Tibial nerve (tissue), 4 donors: ENCODE results near the gene MEF2A. TPM values are rescaled to one million over a fixed set of nuclear protein-coding genes. Genes with fewer than 3 reads are reported as not detected.

Source experiments
- DNase-seq, 2 donors: peaks; one replicate each; pipeline ENCODE4 v3.0.0-alpha.2; 2019; ENCODE audit warnings: low spot score in 2 of 2
- H3K27ac ChIP-seq, 4 donors: fragments of 200-600 bp; sonication (generic) in 3 of 4; one replicate each; pipeline ENCODE4 v1.5.1; 2017 to 2019; ENCODE audit warnings: mild to moderate bottlenecking in 1 of 4
- H3K27me3 ChIP-seq, 2 donors: fragments of 200-600 bp; sonication (generic) in 1 of 2; one replicate each; pipeline versions ENCODE4 v1.5.1 to v1.6.0; 2017 to 2019
- H3K36me3 ChIP-seq, 3 donors: fragments of 200-600 bp; sonication (generic); one replicate each; pipeline ENCODE4 v1.5.1; 2018 to 2019
- H3K4me1 ChIP-seq, 4 donors: fragments of 200-600 bp; sonication (generic) in 3 of 4; one replicate each; pipeline ENCODE4 v1.5.1; 2017 to 2019
- H3K4me3 ChIP-seq, 4 donors: fragments of 200-600 bp; sonication (generic) in 3 of 4; one replicate each; pipeline ENCODE4 v1.5.1; 2017 to 2019; ENCODE audit warnings: mild to moderate bottlenecking in 1 of 4, moderate library complexity in 1 of 4
- H3K9me3 ChIP-seq, 4 donors: fragments of 200-600 bp; sonication (generic) in 3 of 4; one replicate each; pipeline ENCODE4 v1.5.1; 2017 to 2019
- EP300 ChIP-seq, 2 donors: sonication (generic); formaldehyde crosslinking; IDR thresholded peaks; one replicate each; pipeline ENCODE4 v1.6.1; 2017; ENCODE audit warnings: antibody characterized with exemption in 2 of 2, mild to moderate bottlenecking in 1 of 2
- POLR2A ChIP-seq, 2 donors: fragments of 450-650 bp; IDR thresholded peaks; one replicate each; pipeline ENCODE4 v1.6.1; 2017; ENCODE audit warnings: antibody characterized with exemption in 2 of 2, mild to moderate bottlenecking in 2 of 2, moderate library complexity in 2 of 2
- WGBS, 2 donors: methylation state at CpG; one replicate each; pipeline ENCODE4 v1.1.5; 2018; 5-methylcytosine and 5-hydroxymethylcytosine counted together
- total RNA-seq, 4 donors: library from RNA; depleted of rRNA; stranded (reverse); fragments of >200 nt; gene quantifications; one replicate each; pipeline ENCODE4 v1.1.0, GENCODE V29; 2016
- TF ChIP-seq, protein P1 (sequence below), 5 experiments: fragments of 200-600 bp in 3 of 5; fragments of 450-650 bp in 2 of 5; sonication (generic) in 3 of 5; IDR thresholded peaks; one replicate each; pipeline ENCODE4 v1.5.1; 2016 to 2019; ENCODE audit warnings: antibody characterized with exemption in 5 of 5, mild to moderate bottlenecking in 3 of 5, moderate library complexity in 2 of 5

MEF2A gene
- total RNA-seq, 4 donors from 2014 or later = 45.5 to 66.3 (median 55.8) TPM

- Histone ChIP-seq H3K36me3 (peaks cover 0 to 29% (median 0%) of the 10 kb centered on the region in 3 donors), H3K27ac (no peak overlapping the region), H3K9me3 (no peaks in the 10 kb centered on the region), H3K4me1 (peaks cover 0 to 13% (median 2%) of the 10 kb centered on the region in 4 donors), H3K4me3 (no peak overlapping the region), H3K27me3 (no peaks in the 10 kb centered on the region)
- 82 to 83% methylated on average over 7 of the region's 7 CpGs for WGBS, 2 donors
- TF ChIP-seq EP300 (IDR thresholded peaks at IDR 0.05) (no peak), POLR2A (IDR thresholded peaks at IDR 0.05) (no peak)
- TF ChIP-seq, protein P1, sequence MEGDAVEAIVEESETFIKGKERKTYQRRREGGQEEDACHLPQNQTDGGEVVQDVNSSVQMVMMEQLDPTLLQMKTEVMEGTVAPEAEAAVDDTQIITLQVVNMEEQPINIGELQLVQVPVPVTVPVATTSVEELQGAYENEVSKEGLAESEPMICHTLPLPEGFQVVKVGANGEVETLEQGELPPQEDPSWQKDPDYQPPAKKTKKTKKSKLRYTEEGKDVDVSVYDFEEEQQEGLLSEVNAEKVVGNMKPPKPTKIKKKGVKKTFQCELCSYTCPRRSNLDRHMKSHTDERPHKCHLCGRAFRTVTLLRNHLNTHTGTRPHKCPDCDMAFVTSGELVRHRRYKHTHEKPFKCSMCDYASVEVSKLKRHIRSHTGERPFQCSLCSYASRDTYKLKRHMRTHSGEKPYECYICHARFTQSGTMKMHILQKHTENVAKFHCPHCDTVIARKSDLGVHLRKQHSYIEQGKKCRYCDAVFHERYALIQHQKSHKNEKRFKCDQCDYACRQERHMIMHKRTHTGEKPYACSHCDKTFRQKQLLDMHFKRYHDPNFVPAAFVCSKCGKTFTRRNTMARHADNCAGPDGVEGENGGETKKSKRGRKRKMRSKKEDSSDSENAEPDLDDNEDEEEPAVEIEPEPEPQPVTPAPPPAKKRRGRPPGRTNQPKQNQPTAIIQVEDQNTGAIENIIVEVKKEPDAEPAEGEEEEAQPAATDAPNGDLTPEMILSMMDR (IDR thresholded peaks at IDR 0.05) = no peak
- no peak for DNase-seq
Observed at GRCh38 chr15:99726333-99726732, 160.5 kb downstream of the MEF2A start.

- Histone ChIP-seq H3K36me3 (peaks cover 0 to 29% (median 0%) of the 10 kb centered on the region in 3 donors), H3K27me3 (no peaks in the 10 kb centered on the region), H3K27ac (no peak overlapping the region), H3K9me3 (no peaks in the 10 kb centered on the region), H3K4me1 (peaks cover 0 to 23% (median 8%) of the 10 kb centered on the region in 4 donors), H3K4me3 (no peak overlapping the region)
- no peak for DNase-seq
- TF ChIP-seq POLR2A (IDR thresholded peaks at IDR 0.05) (no peak), EP300 (IDR thresholded peaks at IDR 0.05) (no peak)
- TF ChIP-seq, protein P1 (IDR thresholded peaks at IDR 0.05) = no peak
- WGBS, 2 donors = 81 to 89% methylated on average over 1 of the region's 1 CpG
Observed at GRCh38 chr15:99727330-99727729, 161.5 kb downstream of the MEF2A start.

DNA sequence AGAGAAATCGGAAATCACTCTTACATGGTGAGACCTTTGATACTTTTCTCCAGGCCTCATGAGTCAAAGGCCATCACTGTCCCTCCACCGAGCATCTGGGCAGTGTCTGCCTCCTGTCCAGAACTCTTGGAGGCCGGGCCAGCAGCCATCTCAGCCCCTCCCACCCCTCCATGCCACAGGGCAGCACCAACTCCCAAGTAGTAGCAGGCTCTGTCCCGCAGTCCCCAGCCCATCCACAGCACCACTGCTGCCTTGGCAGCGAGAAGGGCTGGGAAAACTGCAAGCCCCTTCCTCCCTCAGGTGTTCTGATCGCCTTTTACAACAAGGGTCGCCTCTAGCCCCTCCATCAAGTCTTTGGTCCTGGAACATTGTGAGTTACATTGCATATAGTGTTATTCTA is 161.9 kb downstream of the MEF2A start:
- WGBS, 2 donors = 77 to 81% methylated on average over 6 to 7 of the region's 7 CpGs
- H3K36me3 ChIP-seq = peaks cover 0 to 29% (median 0%) of the 10 kb centered on the region in 3 donors

DNA sequence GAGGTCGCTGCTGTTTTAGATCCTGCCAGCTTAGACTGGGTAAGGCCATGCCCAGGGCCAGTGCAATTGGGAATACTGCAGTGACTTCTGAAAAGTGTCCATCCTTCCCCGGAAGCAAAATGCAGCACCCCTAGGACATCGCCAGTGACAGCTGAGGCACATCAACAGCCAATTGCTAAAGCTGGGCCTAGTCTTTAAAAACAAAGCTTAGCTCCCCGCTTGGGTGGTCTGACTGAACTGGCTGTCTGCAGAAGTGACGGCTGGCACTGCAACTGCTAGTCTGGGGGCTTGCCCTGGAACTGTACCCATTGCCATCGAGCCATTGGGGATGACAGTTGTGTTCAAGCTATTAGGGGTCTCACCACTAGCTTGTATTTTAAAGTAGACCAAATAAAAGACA is 163.1 kb downstream of the MEF2A start:
- WGBS, 2 donors = 90 to 95% methylated on average over 6 of the region's 6 CpGs
- Histone ChIP-seq H3K9me3 (no peaks in the 10 kb centered on the region), H3K4me1 (peaks cover 0 to 25% (median 8%) of the 10 kb centered on the region in 4 donors), H3K27me3 (no peaks in the 10 kb centered on the region), H3K27ac (no peak overlapping the region), H3K36me3 (peaks cover 0 to 29% (median 0%) of the 10 kb centered on the region in 3 donors), H3K4me3 (no peak overlapping the region)
- TF ChIP-seq EP300 (IDR thresholded peaks at IDR 0.05) (no peak), POLR2A (IDR thresholded peaks at IDR 0.05) (no peak)
- DNase-seq = no peak

More for the DNA sequence above, 161.9 kb downstream of the MEF2A start:
- no peak overlapping the region for H3K27ac ChIP-seq
- TF ChIP-seq POLR2A (IDR thresholded peaks at IDR 0.05) (no peak), EP300 (IDR thresholded peaks at IDR 0.05) (no peak)
- TF ChIP-seq, protein P1 (IDR thresholded peaks at IDR 0.05) = no peak
- DNase-seq = no peak
- H3K4me1 ChIP-seq = peaks cover 0 to 23% (median 8%) of the 10 kb centered on the region in 4 donors
- H3K4me3 ChIP-seq = no peak overlapping the region
- H3K27me3 ChIP-seq = no peaks in the 10 kb centered on the region
- no peaks in the 10 kb centered on the region for H3K9me3 ChIP-seq

GRCh38 chr15:99729327-99729726 is 163.5 kb downstream of the MEF2A start:
- H3K36me3 ChIP-seq = peaks cover 0 to 29% (median 0%) of the 10 kb centered on the region in 3 donors
- H3K27me3 ChIP-seq = no peaks in the 10 kb centered on the region
- H3K4me3 ChIP-seq = no peak overlapping the region
- DNase-seq = no peak
- WGBS, 2 donors = 96 to 97% methylated on average over 11 of the region's 11 CpGs
- no peak overlapping the region for H3K27ac ChIP-seq
- no peak for TF ChIP-seq EP300 (IDR thresholded peaks at IDR 0.05)
- no peak for TF ChIP-seq POLR2A (IDR thresholded peaks at IDR 0.05)
- TF ChIP-seq, protein P1 (IDR thresholded peaks at IDR 0.05) = no peak
- peaks cover 0 to 26% (median 8%) of the 10 kb centered on the region in 4 donors for H3K4me1 ChIP-seq
- H3K9me3 ChIP-seq = no peaks in the 10 kb centered on the region
